Lung (tissue), 12 donors: ENCODE measurements around the gene IFRD2. TPM values are rescaled to one million over a fixed set of nuclear protein-coding genes. Genes with fewer than 3 reads are reported as not detected.

Source experiments
- ATAC-seq: fragments of 200-7000 bp; cut with Tn5 transposase; one replicate; pipeline ENCODE4 v1.9.1; 2020; ENCODE audit warnings: moderate number of reproducible peaks; ENCODE audit not compliant: insufficient read depth, low FRiP score
- DNase-seq, 3 donors: peaks; one replicate each; pipeline ENCODE4 v3.0.0-alpha.2; 2013 to 2017
- H3K27ac ChIP-seq, 2 donors: one replicate each; pipeline ENCODE4 v1.5.1; 2013; ENCODE audit warnings: mild to moderate bottlenecking in 2 of 2, moderate library complexity in 2 of 2, control low read depth in 1 of 2, inconsistent platforms in 1 of 2, low read depth in 1 of 2, low read length in 1 of 2
- H3K27me3 ChIP-seq, 3 donors: one replicate each; pipeline ENCODE4 v1.5.1; 2013; ENCODE audit warnings: low read length in 2 of 3; ENCODE audit not compliant: control insufficient read depth in 3 of 3, insufficient read depth in 3 of 3
- H3K36me3 ChIP-seq, 4 donors: one replicate each; pipeline ENCODE4 v1.5.1; 2013; ENCODE audit warnings: low read length in 4 of 4, mild to moderate bottlenecking in 1 of 4, moderate library complexity in 1 of 4; ENCODE audit not compliant: control insufficient read depth in 4 of 4, insufficient read depth in 4 of 4
- H3K4me1 ChIP-seq, 5 donors: one replicate each; pipeline ENCODE4 v1.5.1; 2013; ENCODE audit warnings: low read length in 5 of 5, mild to moderate bottlenecking in 2 of 5, moderate library complexity in 1 of 5; ENCODE audit not compliant: control insufficient read depth in 5 of 5, insufficient read depth in 5 of 5
- H3K4me3 ChIP-seq: one replicate; pipeline ENCODE4 v1.5.1; 2013; ENCODE audit warnings: mild to moderate bottlenecking, control low read depth, moderate library complexity
- H3K9ac ChIP-seq, 2 donors: one replicate each; pipeline ENCODE4 v1.5.1; 2013; ENCODE audit warnings: low read length in 2 of 2, control low read depth in 1 of 2; ENCODE audit not compliant: insufficient read depth in 1 of 2
- H3K9me3 ChIP-seq, 4 donors: one replicate each; pipeline ENCODE4 v1.5.1; 2013; ENCODE audit warnings: low read length in 3 of 4, mild to moderate bottlenecking in 1 of 4, moderate library complexity in 1 of 4; ENCODE audit not compliant: control insufficient read depth in 4 of 4, insufficient read depth in 3 of 4
- WGBS, 2 donors: extraction: QIAGEN DNeasy Blood & Tissue Kit; methylation state at CpG; one replicate each; pipeline ENCODE4 v1.1.7; 2013; 5-methylcytosine and 5-hydroxymethylcytosine counted together
- polyA plus RNA-seq, 2 donors: library from polyadenylated mRNA; stranded (reverse); fragments of 200-250 nt; gene quantifications; one replicate each; pipeline ENCODE4 v1.2.1, GENCODE V29; 2013
- total RNA-seq, 2 donors: library from RNA; depleted of rRNA in 1 of 2; stranded (reverse); fragments of >200 nt in 1 of 2; gene quantifications; one replicate each; pipeline ENCODE4 v1.2.1, GENCODE V29; 2014 to 2021
- TF ChIP-seq, protein P1 (sequence below): IDR thresholded peaks from 2 replicates; pipeline ENCODE4 v1.5.1; 2012; ENCODE audit warnings: mild to moderate bottlenecking; ENCODE audit errors: control extremely low read depth, extremely low read depth
- donor health status: control.
- donor health status: control.
- donor health status: Bipolar disorder and iron deficiency.
- donor health status: healthy.
- donor health status: DM: yes; HTN: yes; CAD: no.

The IFRD2 gene
- total and polyA plus RNA-seq, 4 donors: 14.7 to 107 (median 95.1) TPM

DNA sequence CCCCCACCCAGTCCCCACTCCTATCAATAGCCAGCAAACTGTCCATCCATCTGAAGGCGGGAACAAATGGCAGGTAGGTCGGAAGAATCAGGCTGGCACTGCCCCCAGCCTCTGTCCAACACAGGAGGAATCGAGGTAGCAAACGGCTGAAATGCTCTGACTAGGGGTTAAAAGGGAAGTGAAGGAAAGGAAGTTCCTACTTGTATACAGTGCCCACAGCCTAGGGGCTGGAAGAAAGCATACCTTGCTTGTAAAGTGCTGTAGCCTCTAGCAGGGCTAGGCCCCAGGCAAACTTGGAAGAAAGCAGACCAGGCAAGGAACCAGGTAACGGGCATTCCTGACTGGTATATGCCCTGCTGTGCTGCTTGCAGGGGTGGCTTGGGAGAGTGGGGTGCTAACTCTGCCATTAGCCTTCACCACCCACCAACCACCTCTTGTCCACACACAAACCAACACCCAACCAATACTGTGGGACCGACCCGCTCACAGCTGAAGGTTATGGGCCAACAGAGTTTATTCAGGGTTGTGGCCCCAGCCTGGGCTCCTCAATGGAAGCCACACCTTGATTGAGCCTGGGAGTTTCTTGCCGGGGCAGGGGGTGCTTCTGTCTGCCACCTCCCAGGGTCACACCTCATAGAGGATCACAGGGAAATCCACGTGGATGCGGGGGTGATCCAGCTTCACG is 33.4 kb upstream of the IFRD2 start:
- ATAC-seq (no peak), DNase-seq (no peak)
- H3K9me3 ChIP-seq: no peaks in the 10 kb centered on the region
- no peak overlapping the region for H3K4me3 ChIP-seq
- no peaks in the 10 kb centered on the region for H3K27me3 ChIP-seq
- peaks cover 2 to 36% (median 13%) of the 10 kb centered on the region in 5 donors for H3K4me1 ChIP-seq
- 83% methylated on average over 11 of the region's 11 CpGs for WGBS, 2 donors
- peaks cover 12 to 26% (median 16%) of the 10 kb centered on the region in 4 donors for H3K36me3 ChIP-seq
- H3K27ac ChIP-seq: no peak overlapping the region
- TF ChIP-seq, protein P1, sequence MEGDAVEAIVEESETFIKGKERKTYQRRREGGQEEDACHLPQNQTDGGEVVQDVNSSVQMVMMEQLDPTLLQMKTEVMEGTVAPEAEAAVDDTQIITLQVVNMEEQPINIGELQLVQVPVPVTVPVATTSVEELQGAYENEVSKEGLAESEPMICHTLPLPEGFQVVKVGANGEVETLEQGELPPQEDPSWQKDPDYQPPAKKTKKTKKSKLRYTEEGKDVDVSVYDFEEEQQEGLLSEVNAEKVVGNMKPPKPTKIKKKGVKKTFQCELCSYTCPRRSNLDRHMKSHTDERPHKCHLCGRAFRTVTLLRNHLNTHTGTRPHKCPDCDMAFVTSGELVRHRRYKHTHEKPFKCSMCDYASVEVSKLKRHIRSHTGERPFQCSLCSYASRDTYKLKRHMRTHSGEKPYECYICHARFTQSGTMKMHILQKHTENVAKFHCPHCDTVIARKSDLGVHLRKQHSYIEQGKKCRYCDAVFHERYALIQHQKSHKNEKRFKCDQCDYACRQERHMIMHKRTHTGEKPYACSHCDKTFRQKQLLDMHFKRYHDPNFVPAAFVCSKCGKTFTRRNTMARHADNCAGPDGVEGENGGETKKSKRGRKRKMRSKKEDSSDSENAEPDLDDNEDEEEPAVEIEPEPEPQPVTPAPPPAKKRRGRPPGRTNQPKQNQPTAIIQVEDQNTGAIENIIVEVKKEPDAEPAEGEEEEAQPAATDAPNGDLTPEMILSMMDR: no peak
- no peak overlapping the region for H3K9ac ChIP-seq

DNA sequence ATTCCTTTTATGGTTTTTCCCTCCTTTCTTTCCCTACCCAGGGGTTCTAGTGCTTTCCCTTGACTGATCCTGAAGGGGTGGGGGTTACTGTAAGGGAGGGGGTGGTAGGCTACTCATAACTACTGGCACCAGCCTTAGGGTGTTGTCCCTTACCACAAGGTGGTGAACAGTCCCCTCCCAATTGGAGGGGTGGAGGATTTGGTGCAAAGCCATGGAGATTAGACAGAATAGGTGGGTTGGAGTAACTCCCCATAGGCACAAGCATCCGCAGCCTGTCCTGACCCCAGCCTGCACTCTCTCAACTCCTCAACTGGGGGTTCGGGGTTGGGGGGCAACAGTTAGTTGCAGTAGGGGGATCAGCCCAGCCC is 32.9 kb upstream of the IFRD2 start:
- no peak overlapping the region for H3K9ac ChIP-seq
- TF ChIP-seq, protein P1: no peak
- H3K36me3 ChIP-seq: peaks cover 6 to 21% (median 11%) of the 10 kb centered on the region in 4 donors
- no peak for ATAC-seq
- no peak for DNase-seq
- no peak overlapping the region for H3K4me3 ChIP-seq
- WGBS, 2 donors: 81 to 95% methylated on average over 2 of the region's 2 CpGs
- H3K9me3 ChIP-seq: no peaks in the 10 kb centered on the region
- H3K27ac ChIP-seq: no peak overlapping the region
- peaks cover 2 to 41% (median 13%) of the 10 kb centered on the region in 5 donors for H3K4me1 ChIP-seq
- H3K27me3 ChIP-seq: no peaks in the 10 kb centered on the region

DNA sequence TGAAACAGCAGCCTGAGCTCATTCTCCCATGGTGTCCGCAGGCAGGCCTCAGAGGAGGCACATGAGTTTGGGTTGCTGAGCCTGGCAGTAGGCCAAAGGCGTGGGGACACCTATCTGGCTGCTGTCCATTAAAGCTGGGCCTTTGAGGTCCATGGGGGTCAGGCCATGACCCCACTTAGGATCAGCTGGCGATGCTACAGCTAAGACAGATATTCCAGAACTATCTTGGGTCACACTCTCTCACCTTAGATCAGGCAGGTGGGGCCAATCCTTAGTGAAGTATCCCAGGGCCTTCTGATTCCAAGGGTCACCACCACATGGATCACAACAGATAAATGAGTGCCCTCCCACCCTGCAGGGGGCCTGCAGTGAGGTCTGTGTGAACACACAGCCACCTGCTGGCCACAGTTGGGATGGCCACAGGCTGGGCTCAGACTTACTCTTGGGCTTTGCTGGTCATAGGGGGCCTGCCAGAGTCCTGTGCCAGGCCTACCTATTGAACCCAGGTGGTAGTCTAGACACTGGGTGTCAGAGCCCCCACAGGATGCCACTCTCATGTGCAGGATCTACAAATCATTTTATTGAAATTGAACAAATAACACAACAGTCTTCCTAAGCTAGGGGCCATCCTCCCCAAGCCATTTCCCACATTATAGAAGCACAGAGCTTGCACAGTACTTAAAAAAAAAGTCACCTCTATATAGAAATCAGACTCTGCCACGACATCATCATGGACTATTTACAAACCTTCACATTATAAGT is 32.3 kb upstream of the IFRD2 start:
- 42 to 56% methylated on average over 4 of the region's 4 CpGs for WGBS, 2 donors
- H3K4me3 ChIP-seq: no peak overlapping the region
- H3K4me1 ChIP-seq: peaks cover 2 to 47% (median 17%) of the 10 kb centered on the region in 5 donors
- DNase-seq (peak; percentile 63 to 73 (median 72)), ATAC-seq (no peak)
- H3K27me3 ChIP-seq: no peaks in the 10 kb centered on the region
- peaks cover under 1 to 15% (median 6%) of the 10 kb centered on the region in 4 donors for H3K36me3 ChIP-seq
- H3K9me3 ChIP-seq: no peaks in the 10 kb centered on the region
- TF ChIP-seq, protein P1: peak; percentile 69
- H3K9ac ChIP-seq: no peak overlapping the region
- H3K27ac ChIP-seq: peak overlapping the region; percentile 64 to 94
